WTC11 (cell line): Measurements from ENCODE around the gene MSL1.
A peak's percentile ranks its signal among the peaks of the same experiment; 100 is the strongest.

Source experiments
- ETV6 ChIP-seq: sonication (generic); formaldehyde crosslinking; IDR thresholded peaks from 2 replicates; pipeline ENCODE4 v1.8.1; 2022; ENCODE audit warnings: mild to moderate bottlenecking, missing genetic modification reagents
- FOXP1 ChIP-seq: sonication (generic); formaldehyde crosslinking; IDR thresholded peaks from 2 replicates; pipeline ENCODE4 v1.8.0; 2022; ENCODE audit warnings: missing genetic modification reagents, mild to moderate bottlenecking, moderate library complexity, borderline replicate concordance
- NFE2L1 ChIP-seq: sonication (generic); formaldehyde crosslinking; IDR thresholded peaks from 2 replicates; pipeline ENCODE4 v1.8.1; 2023; ENCODE audit warnings: missing genetic modification reagents
- ZNF416 ChIP-seq: fragments of 250-450 bp; sonication (Bioruptor Pico); IDR thresholded peaks from 2 replicates; pipeline ENCODE4 v1.9.0; 2021; ENCODE audit warnings: mild to moderate bottlenecking, inconsistent platforms
- TF ChIP-seq, protein P1 (sequence below): fragments of 200-600 bp; IDR thresholded peaks from 2 replicates; pipeline ENCODE4 v1.8.0; 2022; ENCODE audit warnings: antibody characterized with exemption
- TF ChIP-seq, protein P2 (sequence below): sonication (generic); formaldehyde crosslinking; IDR thresholded peaks from 2 replicates; pipeline ENCODE4 v1.8.0; 2023; ENCODE audit warnings: missing genetic modification reagents, mild to moderate bottlenecking, borderline replicate concordance
- TF ChIP-seq, protein P3 (sequence below): sonication (generic); formaldehyde crosslinking; IDR thresholded peaks from 2 replicates; pipeline ENCODE4 v1.8.0; 2023; ENCODE audit warnings: missing genetic modification reagents

DNA sequence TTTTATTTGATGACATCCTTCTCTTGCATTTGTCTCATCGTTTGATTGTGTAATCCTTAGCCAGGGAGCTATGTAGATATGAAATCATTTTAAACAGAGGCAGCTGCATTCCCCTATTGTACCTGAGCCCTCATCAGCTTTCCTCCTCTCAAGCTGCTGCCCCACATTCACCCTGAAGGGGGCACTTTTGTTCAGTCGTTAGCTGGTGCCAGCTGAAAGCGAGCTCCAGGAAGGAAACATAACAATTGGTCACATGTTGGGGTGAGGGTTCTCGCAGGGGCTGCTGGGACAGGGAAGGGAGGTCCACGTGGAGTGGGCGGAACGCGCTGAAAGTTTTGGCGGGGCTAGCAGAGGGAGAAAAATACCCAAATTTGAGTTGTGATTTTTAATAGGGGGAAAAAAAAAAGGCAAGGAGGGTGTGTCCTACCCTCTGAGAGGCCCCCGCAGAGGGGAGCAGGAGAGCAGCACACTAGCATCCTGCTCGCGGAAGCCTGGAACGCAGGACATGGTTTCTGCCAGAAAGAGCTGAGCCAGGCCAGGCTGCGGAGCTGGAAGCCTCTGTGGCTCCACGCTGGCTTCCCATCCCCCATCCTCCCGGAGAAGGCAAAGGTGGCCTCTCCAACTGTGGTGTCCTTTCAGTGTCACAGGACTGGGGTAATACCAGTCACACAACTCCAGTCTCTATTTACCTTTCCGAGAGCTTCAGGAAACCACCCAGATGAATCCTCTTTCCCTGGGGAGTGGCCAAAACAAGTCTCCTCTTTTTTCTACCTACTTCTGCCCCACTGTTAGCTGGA lies 8.5 kb upstream of the MSL1 start:
- TF ChIP-seq, protein P1, sequence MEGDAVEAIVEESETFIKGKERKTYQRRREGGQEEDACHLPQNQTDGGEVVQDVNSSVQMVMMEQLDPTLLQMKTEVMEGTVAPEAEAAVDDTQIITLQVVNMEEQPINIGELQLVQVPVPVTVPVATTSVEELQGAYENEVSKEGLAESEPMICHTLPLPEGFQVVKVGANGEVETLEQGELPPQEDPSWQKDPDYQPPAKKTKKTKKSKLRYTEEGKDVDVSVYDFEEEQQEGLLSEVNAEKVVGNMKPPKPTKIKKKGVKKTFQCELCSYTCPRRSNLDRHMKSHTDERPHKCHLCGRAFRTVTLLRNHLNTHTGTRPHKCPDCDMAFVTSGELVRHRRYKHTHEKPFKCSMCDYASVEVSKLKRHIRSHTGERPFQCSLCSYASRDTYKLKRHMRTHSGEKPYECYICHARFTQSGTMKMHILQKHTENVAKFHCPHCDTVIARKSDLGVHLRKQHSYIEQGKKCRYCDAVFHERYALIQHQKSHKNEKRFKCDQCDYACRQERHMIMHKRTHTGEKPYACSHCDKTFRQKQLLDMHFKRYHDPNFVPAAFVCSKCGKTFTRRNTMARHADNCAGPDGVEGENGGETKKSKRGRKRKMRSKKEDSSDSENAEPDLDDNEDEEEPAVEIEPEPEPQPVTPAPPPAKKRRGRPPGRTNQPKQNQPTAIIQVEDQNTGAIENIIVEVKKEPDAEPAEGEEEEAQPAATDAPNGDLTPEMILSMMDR = peak; percentile 66
- TF ChIP-seq, protein P2, sequence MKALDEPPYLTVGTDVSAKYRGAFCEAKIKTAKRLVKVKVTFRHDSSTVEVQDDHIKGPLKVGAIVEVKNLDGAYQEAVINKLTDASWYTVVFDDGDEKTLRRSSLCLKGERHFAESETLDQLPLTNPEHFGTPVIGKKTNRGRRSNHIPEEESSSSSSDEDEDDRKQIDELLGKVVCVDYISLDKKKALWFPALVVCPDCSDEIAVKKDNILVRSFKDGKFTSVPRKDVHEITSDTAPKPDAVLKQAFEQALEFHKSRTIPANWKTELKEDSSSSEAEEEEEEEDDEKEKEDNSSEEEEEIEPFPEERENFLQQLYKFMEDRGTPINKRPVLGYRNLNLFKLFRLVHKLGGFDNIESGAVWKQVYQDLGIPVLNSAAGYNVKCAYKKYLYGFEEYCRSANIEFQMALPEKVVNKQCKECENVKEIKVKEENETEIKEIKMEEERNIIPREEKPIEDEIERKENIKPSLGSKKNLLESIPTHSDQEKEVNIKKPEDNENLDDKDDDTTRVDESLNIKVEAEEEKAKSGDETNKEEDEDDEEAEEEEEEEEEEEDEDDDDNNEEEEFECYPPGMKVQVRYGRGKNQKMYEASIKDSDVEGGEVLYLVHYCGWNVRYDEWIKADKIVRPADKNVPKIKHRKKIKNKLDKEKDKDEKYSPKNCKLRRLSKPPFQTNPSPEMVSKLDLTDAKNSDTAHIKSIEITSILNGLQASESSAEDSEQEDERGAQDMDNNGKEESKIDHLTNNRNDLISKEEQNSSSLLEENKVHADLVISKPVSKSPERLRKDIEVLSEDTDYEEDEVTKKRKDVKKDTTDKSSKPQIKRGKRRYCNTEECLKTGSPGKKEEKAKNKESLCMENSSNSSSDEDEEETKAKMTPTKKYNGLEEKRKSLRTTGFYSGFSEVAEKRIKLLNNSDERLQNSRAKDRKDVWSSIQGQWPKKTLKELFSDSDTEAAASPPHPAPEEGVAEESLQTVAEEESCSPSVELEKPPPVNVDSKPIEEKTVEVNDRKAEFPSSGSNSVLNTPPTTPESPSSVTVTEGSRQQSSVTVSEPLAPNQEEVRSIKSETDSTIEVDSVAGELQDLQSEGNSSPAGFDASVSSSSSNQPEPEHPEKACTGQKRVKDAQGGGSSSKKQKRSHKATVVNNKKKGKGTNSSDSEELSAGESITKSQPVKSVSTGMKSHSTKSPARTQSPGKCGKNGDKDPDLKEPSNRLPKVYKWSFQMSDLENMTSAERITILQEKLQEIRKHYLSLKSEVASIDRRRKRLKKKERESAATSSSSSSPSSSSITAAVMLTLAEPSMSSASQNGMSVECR (CRISPR knock-in tag) = no peak
- 0 out of 2 replicates have a peak, but pooled peaks have one; percentile 21 for TF ChIP-seq ZNF416 (CRISPR knock-in tag)
- TF ChIP-seq ETV6 (CRISPR knock-in tag) = no peak
- TF ChIP-seq FOXP1 (CRISPR knock-in tag) = no peak
- TF ChIP-seq NFE2L1 = no peak
- TF ChIP-seq, protein P3, sequence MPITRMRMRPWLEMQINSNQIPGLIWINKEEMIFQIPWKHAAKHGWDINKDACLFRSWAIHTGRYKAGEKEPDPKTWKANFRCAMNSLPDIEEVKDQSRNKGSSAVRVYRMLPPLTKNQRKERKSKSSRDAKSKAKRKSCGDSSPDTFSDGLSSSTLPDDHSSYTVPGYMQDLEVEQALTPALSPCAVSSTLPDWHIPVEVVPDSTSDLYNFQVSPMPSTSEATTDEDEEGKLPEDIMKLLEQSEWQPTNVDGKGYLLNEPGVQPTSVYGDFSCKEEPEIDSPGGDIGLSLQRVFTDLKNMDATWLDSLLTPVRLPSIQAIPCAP (CRISPR knock-in tag) = no peak
